ENCODE measurements around the gene PARP6.

- TF ChIP-seq CTCF (IDR thresholded peaks at IDR 0.05; ENCODE audit: insufficient read depth, low read length, poor library complexity, severe bottlenecking), result no peak
- TF ChIP-seq EZH2phosphoT487 (conservative IDR thresholded peaks at IDR 0.05; ENCODE audit: low read length), result no peak
These were observed 74.6 kb downstream of the PARP6 start, which contains the start of gene GRAMD2A for GRCh38 chr15:72197460-72198355.
